Measurements from ENCODE around the gene PTGDS. TPM values are rescaled to one million over a fixed set of nuclear protein-coding genes. Genes with fewer than 3 reads are reported as not detected.

The PTGDS gene
- total RNA-seq, 1 donor: 10.8 TPM

DNA sequence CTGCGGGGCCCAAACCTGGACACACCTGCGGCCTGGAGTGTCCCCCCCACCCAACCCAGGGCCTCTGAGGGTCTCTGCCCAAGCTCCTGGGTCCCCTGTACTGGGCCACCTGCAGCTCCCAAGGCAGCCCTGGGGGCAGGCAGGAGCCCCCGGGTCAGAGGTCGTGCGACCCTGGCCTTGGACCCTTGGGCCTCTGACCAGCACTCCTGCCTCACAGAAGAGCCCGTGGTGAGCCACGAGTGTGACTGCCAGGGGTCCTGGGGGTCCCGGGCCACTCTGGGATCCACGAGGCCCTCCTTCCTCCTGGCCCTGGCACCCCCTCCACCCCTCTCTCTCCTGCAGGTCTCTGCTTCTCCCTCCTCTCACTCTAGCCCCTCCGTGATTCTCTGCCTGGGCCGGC lies 5.0 kb upstream of the PTGDS start:
- TF ChIP-seq, protein P1, sequence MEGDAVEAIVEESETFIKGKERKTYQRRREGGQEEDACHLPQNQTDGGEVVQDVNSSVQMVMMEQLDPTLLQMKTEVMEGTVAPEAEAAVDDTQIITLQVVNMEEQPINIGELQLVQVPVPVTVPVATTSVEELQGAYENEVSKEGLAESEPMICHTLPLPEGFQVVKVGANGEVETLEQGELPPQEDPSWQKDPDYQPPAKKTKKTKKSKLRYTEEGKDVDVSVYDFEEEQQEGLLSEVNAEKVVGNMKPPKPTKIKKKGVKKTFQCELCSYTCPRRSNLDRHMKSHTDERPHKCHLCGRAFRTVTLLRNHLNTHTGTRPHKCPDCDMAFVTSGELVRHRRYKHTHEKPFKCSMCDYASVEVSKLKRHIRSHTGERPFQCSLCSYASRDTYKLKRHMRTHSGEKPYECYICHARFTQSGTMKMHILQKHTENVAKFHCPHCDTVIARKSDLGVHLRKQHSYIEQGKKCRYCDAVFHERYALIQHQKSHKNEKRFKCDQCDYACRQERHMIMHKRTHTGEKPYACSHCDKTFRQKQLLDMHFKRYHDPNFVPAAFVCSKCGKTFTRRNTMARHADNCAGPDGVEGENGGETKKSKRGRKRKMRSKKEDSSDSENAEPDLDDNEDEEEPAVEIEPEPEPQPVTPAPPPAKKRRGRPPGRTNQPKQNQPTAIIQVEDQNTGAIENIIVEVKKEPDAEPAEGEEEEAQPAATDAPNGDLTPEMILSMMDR (IDR thresholded peaks at IDR 0.05; ENCODE audit: insufficient read depth, low read depth, low read length): no peak
- DNase-seq (ENCODE audit: low read depth): no peak
- no peak overlapping the region for H3K4me3 ChIP-seq (ENCODE audit: low read depth, low read length)

DNA sequence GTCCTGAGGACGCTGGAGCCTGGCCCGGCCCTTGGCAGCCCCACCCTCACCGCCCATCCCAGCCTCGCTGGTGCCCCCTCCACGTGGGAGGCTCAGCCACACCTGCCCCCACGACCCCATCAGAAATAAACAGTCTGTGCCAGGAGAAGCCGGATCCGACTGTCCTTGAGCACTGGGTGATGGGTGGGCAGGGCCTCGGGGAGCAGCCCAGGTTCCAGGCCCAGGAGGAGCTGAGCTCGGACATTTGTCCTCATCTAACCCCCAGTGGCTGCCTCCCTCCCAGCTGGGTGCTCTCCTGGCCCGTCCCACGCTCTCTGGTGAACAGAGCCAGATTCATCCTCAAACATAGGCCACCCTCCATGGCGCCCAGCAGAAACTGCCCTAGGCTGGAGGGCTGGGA lies 4.6 kb upstream of the PTGDS start:
- TF ChIP-seq, protein P1 (IDR thresholded peaks at IDR 0.05; ENCODE audit: insufficient read depth, low read depth, low read length): no peak
- H3K4me3 ChIP-seq (ENCODE audit: low read depth, low read length): no peak overlapping the region

DNA sequence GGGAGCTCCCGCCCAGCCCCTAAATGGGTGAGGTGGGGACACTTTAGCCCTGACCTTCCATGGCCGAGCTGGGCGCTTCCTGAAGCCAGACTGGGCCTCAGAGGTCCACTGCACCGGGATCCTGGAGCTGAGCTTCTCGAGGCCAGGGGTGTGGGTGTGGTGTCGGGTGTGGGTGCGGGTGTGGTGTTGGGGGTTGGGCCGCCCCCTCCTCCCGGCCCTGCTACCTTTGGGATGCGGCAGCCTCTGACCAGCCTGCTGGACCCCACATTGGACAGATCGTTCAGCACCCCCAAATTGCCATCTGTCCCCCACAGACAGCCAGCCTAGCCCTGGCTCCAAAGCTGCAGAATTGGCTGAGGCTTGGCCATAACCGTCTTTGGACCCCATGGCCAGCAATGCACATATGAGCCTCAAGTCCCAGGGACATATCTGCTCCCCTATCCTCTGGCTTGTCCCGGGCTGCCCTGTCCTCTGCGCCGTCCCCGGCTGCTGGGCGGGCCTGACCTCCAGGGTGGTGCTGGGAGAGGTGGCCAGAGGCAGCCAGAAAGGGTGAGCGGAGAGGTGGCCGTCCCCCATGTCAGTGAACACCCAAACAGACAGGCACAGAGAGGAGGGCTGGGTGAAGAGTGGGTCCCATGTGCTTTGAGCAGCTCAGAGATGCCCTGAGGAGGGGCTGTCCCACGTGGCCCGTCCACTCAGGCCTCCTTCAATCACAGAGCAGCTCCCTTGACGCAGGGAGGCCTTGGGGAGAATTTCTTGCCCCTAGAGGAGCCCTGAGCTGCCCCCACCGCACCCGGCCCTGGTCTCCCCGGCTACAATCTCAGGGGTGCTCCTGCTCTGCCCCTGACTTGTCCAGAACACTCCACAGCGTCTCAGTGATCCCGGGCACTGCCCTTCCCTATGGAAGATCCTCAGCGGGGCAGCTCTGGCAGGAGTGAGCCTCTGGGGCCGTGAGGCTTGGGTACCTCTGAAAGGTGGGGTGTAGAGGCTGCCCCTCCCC lies 3.4 kb upstream of the PTGDS start:
- H3K4me3 ChIP-seq (ENCODE audit: low read depth, low read length): no peak overlapping the region
- DNase-seq (ENCODE audit: low read depth): no peak
- TF ChIP-seq, protein P1 (IDR thresholded peaks at IDR 0.05; ENCODE audit: insufficient read depth, low read depth, low read length): no peak

More for the DNA sequence above, 4.6 kb upstream of the PTGDS start:
- no peak for DNase-seq (ENCODE audit: low read depth)

DNA sequence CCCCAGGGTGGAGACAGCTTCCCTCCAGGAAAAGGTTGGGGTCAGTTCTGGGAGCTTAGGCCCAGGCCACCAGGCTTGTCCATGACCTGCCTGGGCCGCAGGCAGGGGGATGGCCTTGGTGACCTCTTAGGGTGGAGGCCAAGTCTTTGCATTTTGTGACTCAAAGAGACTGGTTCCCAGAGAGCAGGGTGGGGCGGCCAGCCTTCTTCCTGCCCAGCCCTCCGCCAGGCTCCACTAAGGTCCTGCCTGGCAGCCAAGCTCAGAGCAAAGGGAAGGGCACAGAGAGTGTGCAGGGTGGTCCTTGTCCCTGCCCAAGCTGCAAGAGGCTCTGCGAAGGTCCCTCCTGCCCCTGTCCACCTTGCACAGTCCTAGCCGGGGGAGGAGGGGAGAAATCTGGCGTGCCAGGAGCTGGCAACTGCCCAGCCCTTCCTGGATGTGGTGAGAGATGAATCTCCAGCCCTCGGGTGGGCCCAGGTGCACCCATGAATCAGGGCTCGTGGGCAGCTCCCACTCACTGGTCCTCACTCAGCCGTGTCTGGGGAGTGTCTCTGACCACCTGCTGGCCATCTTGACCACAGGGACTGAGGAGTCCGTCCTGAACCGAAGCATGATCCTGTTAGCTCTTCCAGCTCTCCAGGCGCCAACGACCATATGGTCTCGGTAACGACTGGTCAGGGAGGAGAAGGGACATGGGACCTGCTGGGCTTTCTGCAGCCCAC lies 2.3 kb upstream of the PTGDS start:
- TF ChIP-seq, protein P1 (IDR thresholded peaks at IDR 0.05; ENCODE audit: insufficient read depth, low read depth, low read length): no peak
- no peak for DNase-seq (ENCODE audit: low read depth)
- H3K4me3 ChIP-seq (ENCODE audit: low read depth, low read length): no peak overlapping the region

DNA sequence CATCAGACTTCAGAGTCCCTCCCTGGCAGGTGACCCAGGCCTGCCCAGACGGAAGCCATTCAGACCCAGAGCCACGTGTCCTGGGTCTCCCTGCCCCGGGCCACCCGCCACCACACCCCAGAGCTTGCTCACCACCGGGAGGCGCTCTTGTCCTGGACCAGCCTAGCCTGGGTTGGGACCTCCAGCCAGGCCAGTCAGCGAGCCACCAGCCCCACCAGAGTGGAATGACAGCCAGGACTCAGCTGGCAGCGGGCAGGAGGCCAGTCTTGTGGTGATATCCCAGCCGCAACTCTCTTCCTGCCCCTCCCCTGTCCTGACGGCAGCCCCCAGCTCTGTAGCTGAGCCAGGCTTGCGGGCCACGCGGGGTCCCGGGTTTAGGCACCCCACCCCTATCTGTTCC lies 1.7 kb upstream of the PTGDS start:
- H3K4me3 ChIP-seq (ENCODE audit: low read depth, low read length): no peak overlapping the region
- no peak for DNase-seq (ENCODE audit: low read depth)
- TF ChIP-seq, protein P1 (IDR thresholded peaks at IDR 0.05; ENCODE audit: insufficient read depth, low read depth, low read length): peak; percentile 7

DNA sequence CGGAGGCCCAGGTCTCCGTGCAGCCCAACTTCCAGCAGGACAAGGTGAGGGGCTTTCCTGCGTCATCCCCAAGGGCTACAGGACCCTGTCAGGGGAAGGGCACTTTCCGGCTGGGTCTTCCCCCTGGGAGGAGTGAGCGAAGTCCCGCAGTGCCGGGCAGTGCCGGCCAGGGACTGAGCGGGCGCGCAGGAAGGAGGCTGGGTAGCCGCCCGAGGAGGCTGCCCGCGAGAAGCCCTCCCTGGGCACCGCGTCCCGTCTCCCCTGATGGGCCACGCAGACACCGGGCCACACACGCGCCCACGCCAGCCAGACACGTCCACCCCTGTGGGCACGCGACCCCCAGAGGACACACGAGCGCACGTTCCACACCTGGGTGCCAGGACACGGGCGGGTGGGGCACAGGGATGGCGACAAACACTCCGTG lies 357 bp downstream of the PTGDS start:
- TF ChIP-seq, protein P1 (IDR thresholded peaks at IDR 0.05; ENCODE audit: insufficient read depth, low read depth, low read length): no peak
- no peak for DNase-seq (ENCODE audit: low read depth)
- H3K4me3 ChIP-seq (ENCODE audit: low read depth, low read length): peak overlapping the region; percentile 73

Measured in fibroblast of villous mesenchyme (primary cell).